ENCODE data around the gene MARCOL.
"Not testable (repeated sequence)": the region's sequence is repeated elsewhere in the genome, so short reads cannot be mapped to it uniquely, and the experiment has no call there.

The MARCOL gene

GRCh38 chr5:148268566-148268965, 30.2 kb downstream of the MARCOL start, which contains the start of gene SPINK13:
Gene SPINK13 (plus strand): TSS chr5:148268794. CDS start chr5:148270073, 1,279 bp downstream.
- DNase-seq (ENCODE audit: low read depth), result no peak

DNA sequence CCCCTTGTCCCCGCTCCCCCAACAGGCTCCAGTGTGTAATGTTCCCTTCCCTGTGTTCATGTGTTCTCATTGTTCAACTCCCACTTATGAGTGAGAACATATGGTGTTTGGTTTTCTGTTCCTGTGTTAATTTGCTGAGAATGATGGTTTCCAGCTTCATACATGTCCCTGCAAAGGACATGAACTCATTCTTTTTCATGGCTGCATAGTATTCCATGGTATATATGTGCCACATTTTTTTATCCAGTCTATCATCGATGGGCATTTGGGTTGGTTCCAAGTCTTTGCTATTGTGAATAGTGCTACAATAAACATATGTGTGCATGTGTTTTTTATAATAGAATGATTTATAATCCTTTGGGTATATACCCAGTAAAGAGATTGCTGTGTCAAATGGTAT, 36.8 kb downstream of the MARCOL start:
- not testable (repeated sequence) for DNase-seq (ENCODE audit: low read depth)

DNA sequence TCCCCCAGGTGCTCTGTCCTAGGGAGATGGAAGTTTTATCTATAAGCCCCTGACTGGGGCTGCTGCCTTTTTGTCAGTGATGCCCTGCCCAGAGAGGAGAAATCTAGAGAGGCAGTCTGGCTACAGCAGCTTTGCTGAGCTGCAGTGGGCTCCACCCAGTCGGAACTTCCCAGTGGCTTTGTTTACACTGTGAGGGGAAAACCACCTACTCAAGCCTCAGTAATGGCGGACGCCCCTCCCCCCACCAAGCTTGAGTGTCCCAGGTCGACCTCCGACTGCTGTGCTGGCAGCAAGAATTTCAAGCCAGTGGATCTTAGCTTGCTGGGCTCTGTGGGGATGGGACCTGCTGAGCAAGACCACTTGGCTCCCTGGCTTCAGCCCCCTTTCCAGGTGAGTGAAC, 42.6 kb downstream of the MARCOL start:
- DNase-seq (ENCODE audit: low read depth), result not testable (repeated sequence)

DNA sequence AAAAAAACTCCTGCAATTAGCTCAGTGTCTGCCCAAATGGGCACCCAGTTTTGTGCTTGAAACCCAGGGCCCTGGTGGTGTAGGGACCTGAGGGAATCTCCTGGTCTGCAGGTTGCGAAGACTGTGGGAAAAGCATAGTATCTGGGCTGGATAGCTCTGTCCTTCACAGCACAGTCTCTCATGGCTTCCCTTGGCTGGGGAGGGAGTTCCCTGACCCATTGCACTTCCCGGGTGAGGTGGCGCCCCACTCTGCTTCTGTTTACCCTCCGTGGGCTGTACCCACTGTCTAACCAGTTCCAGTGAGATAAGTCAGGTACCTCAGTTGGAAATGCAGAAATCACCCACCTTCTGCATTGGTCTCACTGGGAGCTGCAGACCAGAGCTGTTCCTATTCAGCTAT, 43.0 kb downstream of the MARCOL start:
- DNase-seq (ENCODE audit: low read depth), result not testable (repeated sequence)

- DNase-seq (ENCODE audit: low read depth), result no peak
Observed at GRCh38 chr5:148290271-148291195, 52.2 kb downstream of the MARCOL start.
